Liver (tissue), 9 donors: ENCODE measurements around the gene INSYN2B. TPM values are rescaled to one million over a fixed set of nuclear protein-coding genes. Genes with fewer than 3 reads are reported as not detected.

Source experiments
- DNase-seq: peaks from one replicate; pipeline ENCODE4 v3.0.0-alpha.2; 2017; ENCODE audit warnings: low spot score
- H3K27ac ChIP-seq, 2 donors: one replicate each; pipeline ENCODE4 v1.7.0; 2013; ENCODE audit warnings: inconsistent platforms in 2 of 2, low read length in 2 of 2, control low read depth in 1 of 2, low read depth in 1 of 2, mild to moderate bottlenecking in 1 of 2
- H3K27me3 ChIP-seq, 4 donors: one replicate each; pipeline versions ENCODE4 v1.6.1 to v1.7.0; 2013; ENCODE audit warnings: low read length in 3 of 4, inconsistent platforms in 1 of 4, mild to moderate bottlenecking in 1 of 4, moderate library complexity in 1 of 4; ENCODE audit not compliant: control insufficient read depth in 4 of 4, insufficient read depth in 4 of 4
- H3K36me3 ChIP-seq, 4 donors: one replicate each; pipeline versions ENCODE4 v1.6.1 to v1.7.0; 2013; ENCODE audit warnings: low read length in 3 of 4, mild to moderate bottlenecking in 3 of 4, low read depth in 1 of 4, moderate library complexity in 1 of 4; ENCODE audit not compliant: control insufficient read depth in 4 of 4, insufficient read depth in 3 of 4
- H3K4me1 ChIP-seq, 4 donors: one replicate each; pipeline versions ENCODE4 v1.6.1 to v1.7.0; 2013; ENCODE audit warnings: low read length in 3 of 4, mild to moderate bottlenecking in 3 of 4, moderate library complexity in 1 of 4; ENCODE audit not compliant: control insufficient read depth in 4 of 4, insufficient read depth in 4 of 4
- H3K4me3 ChIP-seq, 3 donors: one replicate each; pipeline versions ENCODE4 v1.6.1 to v1.7.0; 2013; ENCODE audit warnings: low read length in 3 of 3, control low read depth in 1 of 3, low read depth in 1 of 3, mild to moderate bottlenecking in 1 of 3
- H3K9ac ChIP-seq, 2 donors: one replicate each; pipeline ENCODE4 v1.7.0; 2013; ENCODE audit warnings: low read length in 2 of 2, mild to moderate bottlenecking in 2 of 2, moderate library complexity in 2 of 2, control low read depth in 1 of 2, low read depth in 1 of 2
- H3K9me3 ChIP-seq, 4 donors: one replicate each; pipeline versions ENCODE4 v1.6.1 to v1.7.0; 2013; ENCODE audit warnings: low read length in 3 of 4; ENCODE audit not compliant: control insufficient read depth in 4 of 4
- EGR1 ChIP-seq, 2 donors: IDR thresholded peaks; 2 replicates each; pipeline ENCODE4 v1.6.1; 2016 to 2018; ENCODE audit warnings: antibody characterized with exemption in 2 of 2, low read depth in 2 of 2
- FOXA1 ChIP-seq: IDR thresholded peaks from 2 replicates; pipeline ENCODE4 v1.6.1; 2016; ENCODE audit warnings: antibody characterized with exemption
- FOXA2 ChIP-seq: IDR thresholded peaks from 2 replicates; pipeline ENCODE4 v1.6.1; 2016; ENCODE audit warnings: antibody characterized with exemption
- GABPA ChIP-seq, 2 donors: IDR thresholded peaks in 1 of 2; conservative IDR thresholded peaks in 1 of 2; 2 replicates each; pipeline ENCODE4 v1.6.1; 2016; ENCODE audit warnings: antibody characterized with exemption in 2 of 2, mild to moderate bottlenecking in 1 of 2, moderate library complexity in 1 of 2
- HNF4A ChIP-seq, 2 donors: conservative IDR thresholded peaks; 2 replicates each; pipeline ENCODE4 v1.6.1; 2016; ENCODE audit warnings: antibody characterized with exemption in 2 of 2, mild to moderate bottlenecking in 2 of 2
- JUND ChIP-seq, 2 donors: IDR thresholded peaks; 2 replicates each; pipeline ENCODE4 v1.6.1; 2016; ENCODE audit warnings: antibody characterized with exemption in 2 of 2
- RAD21 ChIP-seq, 2 donors: IDR thresholded peaks; 2 replicates each; pipeline ENCODE4 v1.6.1; 2016; ENCODE audit warnings: antibody characterized with exemption in 2 of 2, mild to moderate bottlenecking in 2 of 2
- RXRA ChIP-seq, 2 donors: IDR thresholded peaks; 2 replicates each; pipeline ENCODE4 v1.6.1; 2017 to 2018; ENCODE audit warnings: antibody characterized with exemption in 2 of 2, mild to moderate bottlenecking in 1 of 2
- SP1 ChIP-seq: IDR thresholded peaks from 2 replicates; pipeline ENCODE4 v1.6.1; 2018; ENCODE audit warnings: antibody characterized with exemption, mild to moderate bottlenecking
- YY1 ChIP-seq: IDR thresholded peaks from 2 replicates; pipeline ENCODE4 v1.6.1; 2016; ENCODE audit warnings: antibody characterized with exemption, mild to moderate bottlenecking
- ZBTB33 ChIP-seq: IDR thresholded peaks from 2 replicates; pipeline ENCODE4 v1.6.1; 2016; ENCODE audit warnings: antibody characterized with exemption
- WGBS: extraction: QIAGEN DNeasy Blood & Tissue Kit; methylation state at CpG from one replicate; pipeline ENCODE4 v1.1.7; 2013; 5-methylcytosine and 5-hydroxymethylcytosine counted together
- polyA plus RNA-seq, 2 donors: library from polyadenylated mRNA; stranded (reverse) in 1 of 2; unstranded in 1 of 2; fragments of 200-250 nt in 1 of 2; fragments of >200 nt in 1 of 2; fragmentation: Nextera tagmentation in 1 of 2; extraction: Ambion mirVana in 1 of 2; gene quantifications; one replicate each; pipeline versions ENCODE4 v1.2.1 to v1.2.3, GENCODE V29; 2013 to 2015
- total RNA-seq, 2 donors: library from RNA; depleted of rRNA; stranded (reverse); fragments of >200 nt; gene quantifications; one replicate each; pipeline ENCODE4 v1.2.3, GENCODE V29; 2014
- TF ChIP-seq, protein P1 (sequence below): IDR thresholded peaks from 2 replicates; pipeline ENCODE4 v1.6.1; 2016; ENCODE audit warnings: antibody characterized with exemption
- TF ChIP-seq, protein P2 (sequence below): IDR thresholded peaks from 2 replicates; pipeline ENCODE4 v1.6.1; 2016; ENCODE audit warnings: antibody characterized with exemption, mild to moderate bottlenecking
- TF ChIP-seq, protein P3 (sequence below): fragments of 150-350 bp; IDR thresholded peaks from 2 replicates; pipeline ENCODE4 v1.5.1; 2017; ENCODE audit warnings: improper control_type of control experiment, low read depth, low read length; ENCODE audit not compliant: missing input control
- donor health status: healthy.
- donor health status: healthy.
- donor health status: healthy.
- donor health status: healthy.
- donor health status: healthy.

The INSYN2B gene
- total and polyA plus RNA-seq, 4 donors: 0.08 to 0.33 (median 0.13) TPM; not detected in 1

GRCh38 chr5:169875731-169876130 lies 104.6 kb downstream of the INSYN2B start:
- no peak overlapping the region for H3K27ac ChIP-seq
- no peaks in the 10 kb centered on the region for H3K36me3 ChIP-seq
- no peak overlapping the region for H3K9ac ChIP-seq
- no peak overlapping the region for H3K4me3 ChIP-seq
- H3K27me3 ChIP-seq: peaks cover 0 to 4% (median 0%) of the 10 kb centered on the region in 4 donors
- TF ChIP-seq SP1 (no peak), JUND (IDR thresholded peaks at IDR 0.05) (no peak), RAD21 (IDR thresholded peaks at IDR 0.05) (no peak), YY1 (no peak), EGR1 (IDR thresholded peaks at IDR 0.05; ENCODE audit: low read depth in 2 of 2) (no peak), FOXA1 (no peak), ZBTB33 (no peak), FOXA2 (no peak), GABPA (IDR thresholded peaks at IDR 0.05 in 1 of 2, conservative IDR thresholded peaks at IDR 0.05 in 1 of 2) (no peak), HNF4A (conservative IDR thresholded peaks at IDR 0.05) (no peak)
- TF ChIP-seq, protein P1, sequence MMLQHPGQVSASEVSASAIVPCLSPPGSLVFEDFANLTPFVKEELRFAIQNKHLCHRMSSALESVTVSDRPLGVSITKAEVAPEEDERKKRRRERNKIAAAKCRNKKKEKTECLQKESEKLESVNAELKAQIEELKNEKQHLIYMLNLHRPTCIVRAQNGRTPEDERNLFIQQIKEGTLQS: no peak
- TF ChIP-seq, protein P2, sequence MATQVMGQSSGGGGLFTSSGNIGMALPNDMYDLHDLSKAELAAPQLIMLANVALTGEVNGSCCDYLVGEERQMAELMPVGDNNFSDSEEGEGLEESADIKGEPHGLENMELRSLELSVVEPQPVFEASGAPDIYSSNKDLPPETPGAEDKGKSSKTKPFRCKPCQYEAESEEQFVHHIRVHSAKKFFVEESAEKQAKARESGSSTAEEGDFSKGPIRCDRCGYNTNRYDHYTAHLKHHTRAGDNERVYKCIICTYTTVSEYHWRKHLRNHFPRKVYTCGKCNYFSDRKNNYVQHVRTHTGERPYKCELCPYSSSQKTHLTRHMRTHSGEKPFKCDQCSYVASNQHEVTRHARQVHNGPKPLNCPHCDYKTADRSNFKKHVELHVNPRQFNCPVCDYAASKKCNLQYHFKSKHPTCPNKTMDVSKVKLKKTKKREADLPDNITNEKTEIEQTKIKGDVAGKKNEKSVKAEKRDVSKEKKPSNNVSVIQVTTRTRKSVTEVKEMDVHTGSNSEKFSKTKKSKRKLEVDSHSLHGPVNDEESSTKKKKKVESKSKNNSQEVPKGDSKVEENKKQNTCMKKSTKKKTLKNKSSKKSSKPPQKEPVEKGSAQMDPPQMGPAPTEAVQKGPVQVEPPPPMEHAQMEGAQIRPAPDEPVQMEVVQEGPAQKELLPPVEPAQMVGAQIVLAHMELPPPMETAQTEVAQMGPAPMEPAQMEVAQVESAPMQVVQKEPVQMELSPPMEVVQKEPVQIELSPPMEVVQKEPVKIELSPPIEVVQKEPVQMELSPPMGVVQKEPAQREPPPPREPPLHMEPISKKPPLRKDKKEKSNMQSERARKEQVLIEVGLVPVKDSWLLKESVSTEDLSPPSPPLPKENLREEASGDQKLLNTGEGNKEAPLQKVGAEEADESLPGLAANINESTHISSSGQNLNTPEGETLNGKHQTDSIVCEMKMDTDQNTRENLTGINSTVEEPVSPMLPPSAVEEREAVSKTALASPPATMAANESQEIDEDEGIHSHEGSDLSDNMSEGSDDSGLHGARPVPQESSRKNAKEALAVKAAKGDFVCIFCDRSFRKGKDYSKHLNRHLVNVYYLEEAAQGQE: no peak
- TF ChIP-seq, protein P3, sequence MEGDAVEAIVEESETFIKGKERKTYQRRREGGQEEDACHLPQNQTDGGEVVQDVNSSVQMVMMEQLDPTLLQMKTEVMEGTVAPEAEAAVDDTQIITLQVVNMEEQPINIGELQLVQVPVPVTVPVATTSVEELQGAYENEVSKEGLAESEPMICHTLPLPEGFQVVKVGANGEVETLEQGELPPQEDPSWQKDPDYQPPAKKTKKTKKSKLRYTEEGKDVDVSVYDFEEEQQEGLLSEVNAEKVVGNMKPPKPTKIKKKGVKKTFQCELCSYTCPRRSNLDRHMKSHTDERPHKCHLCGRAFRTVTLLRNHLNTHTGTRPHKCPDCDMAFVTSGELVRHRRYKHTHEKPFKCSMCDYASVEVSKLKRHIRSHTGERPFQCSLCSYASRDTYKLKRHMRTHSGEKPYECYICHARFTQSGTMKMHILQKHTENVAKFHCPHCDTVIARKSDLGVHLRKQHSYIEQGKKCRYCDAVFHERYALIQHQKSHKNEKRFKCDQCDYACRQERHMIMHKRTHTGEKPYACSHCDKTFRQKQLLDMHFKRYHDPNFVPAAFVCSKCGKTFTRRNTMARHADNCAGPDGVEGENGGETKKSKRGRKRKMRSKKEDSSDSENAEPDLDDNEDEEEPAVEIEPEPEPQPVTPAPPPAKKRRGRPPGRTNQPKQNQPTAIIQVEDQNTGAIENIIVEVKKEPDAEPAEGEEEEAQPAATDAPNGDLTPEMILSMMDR: no peak
- no peaks in the 10 kb centered on the region for H3K9me3 ChIP-seq
- 63% methylated on average over 4 of the region's 4 CpGs for WGBS
- no peak for DNase-seq
- no peaks in the 10 kb centered on the region for H3K4me1 ChIP-seq

DNA sequence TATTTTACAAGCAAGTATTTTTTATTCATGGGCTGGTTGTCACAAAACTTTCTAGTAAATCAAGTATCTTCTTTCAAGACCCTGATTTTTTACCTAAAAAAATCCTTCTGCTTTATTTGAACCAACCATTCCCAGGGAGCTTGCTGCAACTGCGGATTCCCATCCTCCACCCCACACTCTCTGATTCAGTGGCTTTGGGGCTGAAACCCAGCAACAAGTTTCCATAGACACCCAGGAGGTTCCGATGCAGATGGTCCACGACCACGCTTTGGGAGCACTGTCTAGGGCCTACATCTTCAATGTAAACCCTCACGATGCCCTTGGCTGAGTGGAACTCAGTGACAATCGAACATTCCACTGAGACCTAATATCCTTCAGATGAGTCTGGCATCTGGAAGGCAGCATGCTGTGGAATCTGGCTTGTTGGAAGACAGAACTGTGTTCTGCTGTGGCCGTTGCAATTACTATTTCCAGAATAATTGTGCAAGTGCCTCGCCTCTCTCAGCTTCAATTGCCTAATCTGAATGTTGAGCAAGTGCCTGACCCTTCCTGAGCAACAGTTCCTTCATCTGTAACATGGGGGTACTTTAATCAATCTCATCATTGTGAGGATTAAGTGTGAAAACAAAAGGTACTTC lies 105.1 kb downstream of the INSYN2B start:
- H3K4me3 ChIP-seq: no peak overlapping the region
- no peaks in the 10 kb centered on the region for H3K4me1 ChIP-seq
- no peak for DNase-seq
- no peak overlapping the region for H3K27ac ChIP-seq
- H3K36me3 ChIP-seq: no peaks in the 10 kb centered on the region
- no peaks in the 10 kb centered on the region for H3K9me3 ChIP-seq
- WGBS: 71% methylated on average over 8 of the region's 8 CpGs
- H3K27me3 ChIP-seq: peaks cover 0 to 4% (median 0%) of the 10 kb centered on the region in 4 donors
- H3K9ac ChIP-seq: no peak overlapping the region
- TF ChIP-seq YY1: no peak
- TF ChIP-seq, protein P1: no peak
- TF ChIP-seq, protein P2: no peak
- TF ChIP-seq, protein P3: no peak
- TF ChIP-seq RXRA (IDR thresholded peaks at IDR 0.05): no peak
- TF ChIP-seq ZBTB33: no peak
